ENCODE measurements around the gene APELA. TPM values are rescaled to one million over a fixed set of nuclear protein-coding genes. Genes with fewer than 3 reads are reported as not detected.
A peak's percentile ranks its signal among the peaks of the same experiment; 100 is the strongest.
"Not testable (repeated sequence)": the region's sequence is repeated elsewhere in the genome, so short reads cannot be mapped to it uniquely, and the experiment has no call there.

The APELA gene
- total RNA-seq (2014; rRNA removed; shearing (Covaris generic)), result not detected in 2 replicates

DNA sequence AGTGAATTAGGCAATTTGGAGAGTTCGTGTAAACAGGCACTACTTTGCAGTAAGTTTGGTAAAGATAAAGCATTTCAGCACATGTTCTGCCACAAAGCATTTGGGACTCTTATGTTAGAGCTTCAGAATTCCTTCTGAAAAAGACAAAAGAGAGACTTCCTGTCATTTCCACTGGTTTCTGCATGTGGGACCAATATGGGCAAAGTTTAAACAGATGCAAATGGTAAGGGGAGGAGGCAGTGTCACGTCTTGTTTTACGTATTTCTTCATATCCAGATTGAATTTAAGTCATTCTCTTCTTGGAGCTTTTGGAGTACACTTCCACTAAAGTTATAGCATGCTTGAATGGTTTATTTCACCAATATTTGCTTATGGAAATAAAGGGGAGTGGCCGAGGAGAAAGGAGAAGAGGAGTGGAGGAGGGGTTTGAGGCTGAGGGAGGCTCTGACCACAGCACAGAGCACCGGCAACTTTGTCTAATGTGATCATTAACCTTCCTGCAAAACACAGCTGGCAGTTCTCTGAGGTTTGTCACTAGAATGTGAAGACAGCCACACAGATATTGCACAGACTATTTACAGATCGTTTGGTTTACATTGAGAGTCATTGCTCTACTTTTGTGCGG is at the start of gene APELA:
APELA (plus strand) TSS at position 479 of the 625 bp plus-strand sequence. CDS start 154 bp downstream, outside the sequence.
- no peak for DNase-seq (ENCODE audit: low read depth)

DNA sequence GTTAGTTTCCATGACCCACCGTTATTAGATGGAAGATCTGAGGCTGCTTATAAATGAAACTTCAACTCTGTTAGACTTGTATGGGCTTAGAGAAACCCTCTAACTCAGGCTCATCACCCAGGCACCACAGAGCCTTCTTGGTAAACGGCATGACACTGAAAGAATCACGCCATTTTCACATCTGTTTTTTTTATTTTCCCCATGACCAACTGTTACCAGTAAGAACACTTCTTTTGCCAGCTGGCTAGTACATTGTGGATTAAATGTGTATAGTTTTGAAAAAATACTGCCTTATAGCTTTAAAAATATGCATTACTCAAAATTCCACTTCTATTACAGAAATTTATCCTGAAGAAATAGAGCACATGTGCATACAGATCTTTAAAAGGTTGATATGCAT is 48.0 kb upstream of the APELA start:
- DNase-seq (ENCODE audit: low read depth), result no peak

- no peak for DNase-seq (ENCODE audit: low read depth)
Observed at GRCh38 chr4:164846566-164846965, 30.4 kb upstream of the APELA start.

DNA sequence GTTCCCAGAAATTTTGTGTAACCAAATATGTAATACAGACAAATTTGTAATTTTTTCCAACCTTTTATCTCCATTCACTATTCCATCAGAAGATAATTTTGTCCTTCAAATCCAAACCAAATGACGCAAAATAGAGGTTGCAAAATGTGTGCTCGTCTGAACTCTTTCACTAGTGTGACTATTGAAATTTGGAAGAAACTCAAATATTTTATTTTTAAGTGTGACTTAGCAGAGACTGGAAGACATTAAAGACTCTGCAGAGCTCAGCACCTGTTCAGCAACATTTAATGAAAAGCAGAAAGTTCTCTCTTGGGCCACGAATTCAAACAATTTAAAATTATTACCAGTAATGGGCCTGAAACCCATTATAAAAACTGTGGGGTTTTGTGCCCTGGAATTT is 30.0 kb upstream of the APELA start:
- no peak for DNase-seq (ENCODE audit: low read depth)

- DNase-seq (ENCODE audit: low read depth), result no peak
Observed at GRCh38 chr4:164847967-164848649, 28.9 kb upstream of the APELA start.

- no peak for DNase-seq (ENCODE audit: low read depth)
Observed at GRCh38 chr4:164856396-164856795, 20.6 kb upstream of the APELA start.

GRCh38 chr4:164866817-164867490 is 10.0 kb upstream of the APELA start:
- DNase-seq (ENCODE audit: low read depth), result peak; percentile 10

GRCh38 chr4:164871673-164872072 is 5.3 kb upstream of the APELA start:
- DNase-seq (ENCODE audit: low read depth), result no peak

GRCh38 chr4:164872481-164872880 is 4.5 kb upstream of the APELA start:
- DNase-seq (ENCODE audit: low read depth), result no peak

DNA sequence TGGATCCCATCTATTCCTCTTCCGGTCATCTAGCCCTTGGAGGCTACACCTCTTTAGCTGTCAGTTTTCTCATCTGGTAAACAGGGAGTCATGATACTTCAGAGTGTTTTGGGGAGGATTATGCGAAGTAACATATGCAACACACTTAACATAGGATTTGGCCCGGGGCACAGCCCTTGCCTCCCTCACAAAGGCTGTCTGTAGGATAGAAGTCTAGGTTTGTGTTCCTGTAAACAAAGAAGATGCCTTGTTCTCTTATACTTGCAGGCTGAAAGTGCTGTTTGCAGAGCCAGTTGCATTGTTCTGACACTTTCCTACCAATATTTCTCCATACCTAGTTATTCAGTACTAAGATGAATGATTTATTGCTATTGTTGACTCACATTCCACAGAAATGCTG is 2.2 kb upstream of the APELA start:
- DNase-seq (ENCODE audit: low read depth), result no peak

DNA sequence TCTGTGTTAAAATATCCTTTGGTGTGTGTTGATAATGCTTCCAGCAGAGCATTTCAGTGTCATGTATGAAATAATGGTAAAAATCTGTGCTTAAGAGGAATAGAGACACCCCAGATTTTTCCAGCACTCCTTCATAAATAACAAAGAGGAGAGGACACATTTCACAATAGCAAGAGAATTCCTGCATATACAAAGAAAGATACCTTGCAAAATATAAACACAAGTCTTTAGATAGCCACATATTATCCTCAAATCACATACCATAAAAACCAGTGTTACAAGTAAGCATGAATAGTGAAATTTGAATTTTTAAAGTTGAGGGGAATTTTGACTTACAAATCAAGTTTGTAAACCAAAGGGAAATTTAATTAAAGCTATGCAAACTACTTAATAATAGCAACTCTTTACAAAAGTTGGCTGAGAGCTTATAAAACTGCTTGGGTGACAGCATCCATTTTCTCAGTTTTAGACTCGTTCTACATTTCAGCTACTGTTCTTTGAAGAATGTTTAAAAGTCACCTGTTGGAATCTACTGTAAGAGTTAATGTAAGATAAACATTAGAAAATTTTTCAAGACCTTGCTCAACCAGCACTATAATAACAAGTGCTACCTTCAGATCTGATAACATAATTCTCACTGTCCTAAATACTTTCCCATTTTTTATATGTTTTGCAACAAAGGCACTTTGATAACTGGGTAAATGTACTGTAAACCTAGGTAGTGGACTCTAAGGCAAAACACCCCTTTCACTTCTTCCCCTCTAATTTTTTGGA is 3.7 kb downstream of the APELA start:
- no peak for DNase-seq (ENCODE audit: low read depth)

DNA sequence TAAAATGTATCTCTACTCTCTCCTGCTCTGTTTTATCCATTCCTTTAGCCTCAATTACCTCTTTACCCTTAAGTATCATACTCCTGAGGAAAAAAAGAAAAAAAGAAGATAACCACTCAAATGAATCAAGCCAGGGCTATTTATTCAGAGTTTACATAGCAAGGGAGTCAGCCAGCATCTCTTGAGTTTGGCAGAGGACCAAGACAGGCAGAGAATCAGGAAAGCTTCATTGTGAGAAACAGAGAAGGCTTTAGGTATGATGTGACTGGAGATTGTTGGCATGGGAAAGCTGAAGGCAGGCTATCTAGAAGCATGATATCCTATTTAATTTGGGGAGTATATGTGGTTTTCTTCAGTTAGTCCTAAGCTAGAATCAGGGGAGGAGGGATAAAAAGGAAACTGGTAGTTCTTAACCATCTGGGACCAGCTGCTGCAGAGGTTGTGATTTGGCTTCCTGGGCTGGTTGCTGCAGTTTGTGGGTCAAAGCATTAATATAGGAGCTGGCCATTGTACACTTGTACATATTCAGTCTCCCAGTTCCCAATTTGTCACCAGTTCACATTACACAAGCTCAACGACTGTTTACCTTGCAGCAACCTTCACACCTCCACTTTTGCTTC is 11.2 kb downstream of the APELA start:
- DNase-seq (ENCODE audit: low read depth), result no peak

DNA sequence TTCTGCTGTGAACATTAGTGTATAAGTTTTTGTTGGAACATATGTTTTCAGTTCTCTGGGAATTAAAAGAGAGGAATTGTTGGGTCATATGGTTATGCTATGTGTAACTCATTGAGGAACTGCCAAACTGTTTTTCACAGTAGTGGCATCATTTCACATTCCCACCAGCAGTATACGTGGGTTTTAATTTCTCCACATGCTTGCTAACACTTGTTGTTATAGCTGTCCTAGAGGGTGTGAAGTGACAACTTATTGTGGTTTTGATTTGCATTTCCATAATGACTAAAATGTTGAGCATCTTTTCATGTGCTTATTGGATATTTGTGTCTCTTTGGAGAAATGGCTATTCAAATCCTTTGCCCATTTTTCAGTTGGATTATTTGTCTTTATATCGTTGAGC is 13.7 kb downstream of the APELA start:
- no peak for DNase-seq (ENCODE audit: low read depth)

- DNase-seq (ENCODE audit: low read depth), result no peak
Observed at GRCh38 chr4:164892018-164892417, 15.0 kb downstream of the APELA start.

GRCh38 chr4:164894702-164895101 is 17.7 kb downstream of the APELA start:
- DNase-seq (ENCODE audit: low read depth), result no peak

DNA sequence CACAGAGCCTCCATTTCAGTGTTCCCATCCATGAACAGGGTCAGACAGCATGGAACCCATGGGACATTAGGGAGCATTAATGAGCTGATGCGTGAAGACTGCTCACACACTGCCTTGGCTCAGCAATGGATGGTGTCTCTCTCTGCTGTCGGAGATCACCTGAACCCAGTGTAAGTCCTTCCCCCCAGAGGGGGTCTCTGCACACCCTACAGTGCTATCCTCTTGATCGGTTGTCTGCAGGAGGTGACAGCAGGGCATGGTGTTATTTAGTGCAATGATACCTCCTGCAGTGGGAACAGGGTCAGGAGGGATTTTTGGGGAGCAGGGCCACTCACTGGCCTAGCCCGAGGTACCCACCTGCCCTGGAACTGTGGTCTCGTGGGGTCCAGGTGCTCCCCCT is 25.6 kb downstream of the APELA start:
- DNase-seq (ENCODE audit: low read depth), result no peak

DNA sequence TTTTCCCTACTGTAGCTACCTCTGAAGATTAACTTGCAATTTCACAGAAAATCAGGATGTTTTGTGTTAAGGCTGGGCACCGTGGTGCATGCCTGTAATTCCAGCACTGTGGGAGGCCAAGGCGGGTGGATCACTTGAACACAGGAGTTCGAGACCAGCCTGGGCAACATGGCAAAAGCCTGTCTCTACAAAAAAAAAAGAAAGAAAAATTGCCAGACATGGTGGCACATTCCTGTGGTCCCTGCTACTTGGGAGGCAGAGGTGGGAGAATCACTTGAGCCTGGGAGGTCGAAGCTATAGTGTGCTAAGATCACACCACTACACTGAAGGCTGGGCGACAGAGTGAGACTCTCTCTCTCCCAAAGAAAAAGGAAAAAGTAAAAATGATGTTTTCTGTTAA is 27.4 kb downstream of the APELA start:
- no peak for DNase-seq (ENCODE audit: low read depth)

GRCh38 chr4:164904941-164905340 is 28.0 kb downstream of the APELA start:
- DNase-seq (ENCODE audit: low read depth), result no peak

DNA sequence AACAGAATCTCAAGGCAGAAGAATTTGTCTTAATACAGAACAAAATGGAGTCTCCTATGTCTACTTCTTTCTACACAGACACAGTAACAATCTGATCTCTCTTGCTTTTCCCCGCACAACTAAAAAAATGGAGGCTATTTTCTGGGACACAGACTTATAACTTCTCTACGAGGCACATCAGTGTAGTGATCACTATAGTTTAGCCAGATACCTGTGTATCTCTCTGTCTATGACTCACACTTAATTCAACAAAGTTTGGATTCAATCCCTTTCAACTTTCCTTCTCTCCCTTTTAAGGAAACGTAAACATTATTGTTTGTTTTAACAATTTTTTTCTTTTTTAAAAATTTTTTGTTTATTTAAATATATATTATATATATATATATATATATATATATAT is 29.4 kb downstream of the APELA start:
- DNase-seq (ENCODE audit: low read depth), result no peak

- DNase-seq (ENCODE audit: low read depth), result not testable (repeated sequence)
Observed at GRCh38 chr4:164913506-164913905, 36.5 kb downstream of the APELA start.

- no peak for DNase-seq (ENCODE audit: low read depth)
Observed at GRCh38 chr4:164918956-164919355, 42.0 kb downstream of the APELA start.
